HG02678 (cell line): Measurements from ENCODE around the gene FHOD3.

Source experiments
- ATAC-seq: cut with Tn5 transposase; IDR thresholded peaks from one replicate; pipeline ENCODE4 v1.9.1; 2021; ENCODE audit warnings: mild to moderate bottlenecking, moderate library complexity; ENCODE audit not compliant: unreplicated experiment

Gene FHOD3

DNA sequence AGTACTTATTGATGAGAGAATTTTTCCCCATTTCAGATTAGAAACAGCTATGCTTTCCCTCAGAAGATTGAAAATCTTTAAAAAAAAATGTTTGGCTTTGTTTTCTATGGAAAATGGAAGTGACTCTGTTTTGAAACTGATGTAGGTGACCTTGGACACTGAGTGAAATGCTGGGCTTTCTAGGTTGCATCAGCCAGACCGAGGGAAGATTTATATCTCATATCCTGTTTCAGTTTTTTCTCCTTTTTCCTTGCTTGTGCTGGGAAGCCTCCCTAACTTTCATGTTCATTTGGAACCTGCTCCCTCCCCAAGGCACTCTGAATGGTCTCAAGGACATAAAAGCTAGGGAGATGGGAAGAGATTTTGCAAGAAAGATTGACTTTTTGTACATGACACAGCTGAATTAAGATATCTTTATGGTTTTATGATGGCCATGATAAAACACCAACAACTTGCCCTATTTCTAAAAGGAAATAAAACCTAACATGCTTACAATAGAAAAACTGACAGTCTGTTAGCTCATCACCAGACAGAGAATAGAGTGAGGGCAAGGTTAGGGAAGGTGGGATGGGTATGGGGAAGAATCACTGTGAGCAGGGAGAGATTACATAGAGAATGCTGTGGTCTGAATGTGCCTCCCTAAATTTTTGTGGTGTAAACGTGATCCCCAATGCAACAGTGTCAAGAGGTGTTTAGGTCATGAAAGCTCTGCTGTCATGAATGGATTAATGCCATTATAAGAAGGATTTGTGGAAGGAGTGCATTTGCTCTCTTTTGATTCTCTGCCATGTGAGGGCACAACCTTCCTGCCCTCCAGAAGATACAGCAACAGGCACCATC is 281.6 kb downstream of the FHOD3 start:
- ATAC-seq = no peak

DNA sequence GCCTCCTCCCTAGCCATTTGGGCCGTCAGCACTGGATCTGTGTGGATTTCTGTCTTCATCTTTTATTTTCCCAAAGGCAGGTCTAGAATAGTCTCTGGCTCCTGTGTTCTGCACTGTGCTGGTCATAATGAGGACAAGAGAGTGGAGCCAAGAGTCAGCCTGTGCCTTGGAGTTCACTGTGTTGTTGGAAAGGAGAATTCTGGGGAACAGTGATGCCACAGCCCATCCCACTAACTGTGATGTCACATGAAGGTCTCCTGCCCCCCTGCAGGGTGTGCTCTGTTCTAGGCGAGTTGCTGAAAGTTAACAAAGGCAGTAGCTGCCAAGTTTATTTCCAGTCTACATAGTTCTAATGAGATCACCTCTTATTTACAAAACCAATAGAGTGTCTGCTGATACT is 282.8 kb downstream of the FHOD3 start:
- ATAC-seq = no peak

DNA sequence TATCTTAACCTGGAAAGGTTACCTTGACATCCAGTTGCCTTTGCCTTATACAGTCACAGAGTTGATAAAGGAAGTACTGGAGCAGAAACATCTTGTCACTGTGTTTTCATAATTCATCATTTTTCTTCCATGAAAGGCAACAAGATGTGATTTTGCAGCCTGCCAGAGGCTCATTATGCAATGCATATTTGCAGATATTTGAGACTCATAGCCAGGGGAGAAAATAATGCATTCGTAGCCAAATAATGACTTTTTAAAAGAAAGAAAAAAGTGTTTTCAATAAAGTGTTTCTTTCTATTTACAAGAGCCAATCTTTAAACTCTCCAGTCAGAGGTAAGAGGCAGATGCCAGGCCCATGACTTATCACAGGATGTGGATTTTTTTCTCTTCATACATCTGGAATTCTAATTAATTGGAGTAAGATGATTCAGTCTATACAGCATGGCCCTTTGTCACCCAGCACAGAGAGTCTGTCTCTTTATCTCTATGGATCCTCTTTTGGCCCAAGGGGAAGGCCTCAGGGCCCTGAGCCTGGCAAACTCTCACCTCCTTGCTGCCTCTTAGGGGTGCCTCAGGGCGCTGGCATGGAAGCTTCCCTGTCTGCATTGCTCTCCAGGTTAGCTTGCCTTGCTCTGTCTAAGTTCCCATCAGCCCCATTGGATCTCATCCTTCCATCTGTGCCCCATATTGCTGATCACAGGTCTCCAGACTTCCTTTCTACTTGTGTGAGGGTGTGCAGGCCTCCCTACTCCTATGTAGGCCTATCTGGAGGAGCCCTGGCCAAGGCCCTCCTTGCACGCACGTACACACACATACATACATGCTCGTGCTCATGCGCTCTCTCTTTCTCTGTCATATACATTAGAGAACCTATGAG is 283.6 kb downstream of the FHOD3 start:
- no peak for ATAC-seq

DNA sequence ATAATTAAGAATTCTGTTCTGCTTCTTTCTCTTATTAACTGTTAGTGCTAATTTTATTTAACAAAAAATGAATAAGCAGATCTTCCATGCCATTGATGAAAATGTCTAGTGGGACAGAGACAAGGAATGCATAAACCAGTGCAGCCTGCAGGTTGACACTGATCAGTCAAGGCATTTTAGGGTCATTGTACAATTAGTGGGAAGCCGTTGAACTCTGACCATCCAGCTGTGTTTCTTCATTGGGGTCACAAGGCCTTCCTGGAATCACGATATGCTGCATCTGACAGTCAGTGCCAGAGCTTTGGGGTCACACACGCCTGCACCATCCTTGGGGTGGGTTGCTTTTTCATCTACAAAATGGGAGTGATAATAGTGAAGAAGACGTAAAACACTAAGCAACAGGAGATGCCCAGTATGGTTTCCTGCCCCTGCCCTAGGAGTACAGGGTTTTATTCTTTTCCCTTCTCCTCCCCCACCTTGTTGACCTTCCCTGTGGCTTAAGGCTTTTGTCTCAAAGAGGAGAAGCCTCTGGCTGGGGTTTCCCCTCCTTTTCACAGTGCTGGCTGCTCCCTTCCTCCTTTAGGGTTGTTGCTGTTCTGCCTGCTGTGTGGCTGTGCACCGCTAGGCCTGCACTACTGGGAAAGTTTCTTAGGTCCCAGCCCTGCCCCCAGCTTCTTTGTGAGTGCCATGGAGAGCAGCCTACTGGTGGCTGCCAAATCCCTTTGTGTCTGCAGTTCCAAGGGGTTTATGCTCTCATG is 285.7 kb downstream of the FHOD3 start:
- ATAC-seq = peak; percentile 62

DNA sequence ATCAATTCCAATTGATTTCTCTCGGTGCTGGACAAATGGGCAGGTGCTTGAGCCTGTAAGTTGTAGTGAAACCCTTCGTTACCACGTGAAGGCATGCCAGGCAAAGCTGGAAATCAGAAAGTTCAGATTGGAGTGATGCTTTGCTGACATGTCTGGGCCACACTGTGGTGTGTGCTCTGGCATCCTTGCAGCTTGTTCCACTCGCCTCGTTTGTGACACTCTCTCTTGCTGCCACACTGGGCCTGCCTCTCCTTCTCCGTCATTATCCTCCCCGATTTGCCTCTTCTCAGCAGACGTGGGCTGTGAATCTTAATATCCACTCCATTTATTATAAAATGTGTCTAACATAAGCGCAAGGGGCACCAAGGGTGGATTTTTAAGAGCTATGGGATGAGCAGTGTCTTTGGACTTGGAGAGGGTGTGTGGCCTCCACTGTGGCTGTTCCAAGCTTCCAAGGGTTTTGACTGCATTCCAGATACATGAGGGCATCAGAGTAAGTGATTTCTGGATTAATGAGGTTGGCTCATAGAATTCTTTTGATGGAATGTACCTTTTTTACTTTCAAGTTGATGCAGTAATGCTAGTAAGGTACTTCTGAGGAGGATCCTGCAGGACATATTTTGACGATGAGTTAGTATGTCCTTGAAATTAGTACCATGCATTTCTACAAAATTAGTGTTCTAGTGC is 292.5 kb downstream of the FHOD3 start:
- ATAC-seq = no peak

DNA sequence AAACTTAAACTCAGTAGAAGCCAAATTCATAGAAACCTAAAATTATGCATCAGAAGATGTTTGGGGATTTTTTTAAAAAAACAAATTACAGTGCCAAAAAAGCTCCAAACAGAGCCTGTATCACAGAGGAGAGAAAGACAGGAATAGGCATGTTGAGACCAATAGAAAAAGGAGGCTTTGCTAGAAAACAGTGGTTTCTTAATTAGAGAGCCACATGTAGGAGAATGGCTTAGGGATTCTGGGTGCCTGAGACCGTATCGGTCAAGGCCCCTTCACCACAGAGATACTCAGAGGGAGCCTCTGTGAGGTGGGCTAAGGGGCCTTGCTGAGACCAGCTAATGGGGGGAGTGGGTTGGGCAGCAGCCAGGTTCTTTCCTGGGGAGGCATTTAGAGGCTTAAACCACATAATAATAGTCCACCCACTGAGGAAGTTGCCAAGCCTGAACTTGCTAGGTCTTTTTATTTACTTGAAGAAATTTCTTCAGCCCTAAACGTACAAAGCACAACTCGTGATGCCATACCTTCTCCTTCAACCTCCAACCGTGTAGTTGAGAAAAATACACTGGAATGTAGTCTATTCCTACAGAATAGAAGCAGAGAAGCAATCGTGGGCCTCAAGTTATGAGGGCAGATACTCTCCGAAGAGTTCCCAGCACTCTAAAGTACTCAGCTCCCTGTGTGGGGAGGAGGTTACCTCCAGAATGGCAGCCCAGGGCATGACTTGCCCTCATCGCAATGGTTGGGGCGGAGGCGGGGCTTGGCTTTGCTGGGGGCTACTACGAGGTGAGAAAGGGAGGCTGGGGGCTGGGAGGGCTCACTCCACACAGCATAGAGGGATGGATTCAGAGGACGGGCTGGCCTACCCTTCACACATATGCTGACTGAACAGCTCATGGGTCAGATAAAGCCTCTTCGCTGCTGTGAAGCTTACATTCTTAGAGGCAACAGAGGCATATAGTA is 293.4 kb downstream of the FHOD3 start:
- ATAC-seq = no peak

DNA sequence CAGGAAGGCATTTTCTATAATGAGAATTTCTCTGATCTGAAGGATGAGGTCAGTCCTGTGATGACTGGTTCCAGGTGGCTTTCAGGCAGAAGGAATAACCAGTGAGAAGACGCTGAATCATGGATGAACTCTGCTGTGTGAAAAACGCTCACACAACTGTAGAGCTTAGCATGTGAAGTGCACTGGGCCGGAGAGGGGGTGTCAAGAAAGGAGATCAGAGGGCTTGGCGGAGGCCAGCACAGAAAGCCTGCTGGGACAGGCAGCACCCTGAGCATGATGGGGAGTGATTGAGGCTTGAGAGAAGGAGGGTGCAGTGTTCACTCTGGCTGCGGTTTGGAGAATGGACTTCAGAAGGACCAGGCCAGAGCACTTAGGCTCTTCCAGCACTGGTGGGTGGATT is 294.8 kb downstream of the FHOD3 start:
- ATAC-seq = no peak

DNA sequence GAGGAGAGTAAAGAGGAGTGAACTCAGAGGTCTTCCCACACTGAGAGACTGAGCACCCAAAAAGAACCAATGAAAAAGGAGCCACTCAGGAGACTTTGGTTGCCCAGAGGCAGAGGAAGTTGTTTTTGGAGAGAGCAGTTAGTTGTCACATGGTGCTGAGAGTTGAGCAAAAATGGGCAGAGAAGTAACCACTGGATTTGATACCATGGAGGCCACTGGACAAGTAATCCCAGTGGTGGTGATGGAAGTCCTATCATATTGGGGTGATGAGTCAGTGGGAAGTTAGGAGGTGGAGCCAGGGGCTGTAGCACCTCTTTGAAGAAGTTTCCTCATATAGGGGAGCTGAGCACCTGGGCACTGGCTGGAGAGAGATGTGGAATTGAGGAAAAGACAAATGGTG is 295.5 kb downstream of the FHOD3 start:
- no peak for ATAC-seq

DNA sequence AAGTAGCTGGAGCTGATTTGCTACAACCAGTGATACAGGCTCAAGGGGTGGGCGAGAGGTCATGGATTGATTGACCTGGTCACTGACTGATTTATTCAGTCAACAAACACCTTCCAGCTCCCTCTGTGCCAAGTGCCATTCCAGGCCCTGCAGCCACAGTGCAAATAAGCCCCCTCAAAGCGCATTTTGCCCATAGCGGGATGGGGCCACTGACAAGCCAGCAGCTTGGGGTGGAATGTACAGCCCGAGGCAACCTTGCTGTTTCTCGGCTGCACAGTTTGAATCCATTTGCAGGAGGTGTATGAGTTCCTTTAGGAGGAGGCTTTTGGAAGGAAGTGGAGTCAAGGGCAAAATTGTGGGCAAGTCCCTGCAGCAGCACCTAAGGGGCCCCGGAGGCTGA is 296.1 kb downstream of the FHOD3 start:
- ATAC-seq = no peak

DNA sequence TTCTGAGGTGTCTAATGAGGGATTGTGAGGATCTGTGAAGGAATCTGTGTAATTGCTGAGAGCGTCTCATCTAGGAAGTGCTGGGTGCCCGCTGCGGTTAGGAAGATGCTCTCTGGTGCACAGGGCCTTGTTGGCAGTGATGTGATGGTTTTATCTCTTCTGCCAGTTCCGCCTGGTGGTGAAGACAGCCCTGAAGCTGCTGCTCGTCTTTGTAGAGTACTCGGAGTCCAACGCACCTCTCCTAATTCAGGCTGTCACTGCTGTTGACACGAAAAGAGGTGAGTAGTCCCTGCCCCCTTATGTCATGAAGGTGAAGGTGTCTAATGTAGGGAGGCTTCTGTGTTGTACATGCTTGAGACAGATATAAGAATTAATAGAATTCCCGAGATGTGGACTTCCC is 297.1 kb downstream of the FHOD3 start:
- no peak for ATAC-seq

DNA sequence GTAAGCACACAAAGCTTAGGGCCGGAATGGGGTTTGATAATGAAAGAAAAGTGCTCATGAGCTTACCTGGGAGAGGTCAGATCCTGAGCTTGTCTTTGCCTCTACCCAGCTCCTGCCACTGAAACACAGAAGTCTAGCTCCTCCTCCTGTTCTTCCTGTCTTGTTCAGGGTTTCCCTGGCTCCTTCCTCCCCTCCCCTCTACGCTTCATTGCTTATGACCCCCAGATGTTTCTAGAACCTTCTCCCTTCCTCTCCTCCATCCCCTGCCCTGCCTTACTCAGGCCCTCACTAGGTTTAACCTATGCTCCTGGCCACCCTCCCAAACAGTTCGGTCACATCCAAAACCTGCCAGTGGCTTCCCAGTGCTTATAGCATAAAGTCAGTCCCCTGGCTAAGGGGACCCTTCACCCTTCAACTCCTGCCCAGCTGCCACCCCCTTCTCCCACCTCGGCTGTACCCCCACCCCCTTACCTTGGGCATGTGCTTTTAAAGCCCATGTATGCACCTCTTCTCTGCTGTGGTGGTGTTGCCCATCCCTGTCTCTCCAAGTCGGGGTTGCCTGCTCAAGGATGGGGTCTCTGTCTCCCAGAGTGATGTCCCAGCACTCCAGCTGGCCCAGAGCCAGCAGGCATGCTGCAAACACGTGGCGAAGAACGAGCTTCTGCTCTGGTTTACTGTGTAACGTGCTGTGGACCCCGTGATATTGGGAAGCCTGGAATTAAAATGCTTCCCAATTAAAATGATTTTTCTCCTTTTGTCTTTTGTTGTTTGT is 297.7 kb downstream of the FHOD3 start:
- no peak for ATAC-seq

DNA sequence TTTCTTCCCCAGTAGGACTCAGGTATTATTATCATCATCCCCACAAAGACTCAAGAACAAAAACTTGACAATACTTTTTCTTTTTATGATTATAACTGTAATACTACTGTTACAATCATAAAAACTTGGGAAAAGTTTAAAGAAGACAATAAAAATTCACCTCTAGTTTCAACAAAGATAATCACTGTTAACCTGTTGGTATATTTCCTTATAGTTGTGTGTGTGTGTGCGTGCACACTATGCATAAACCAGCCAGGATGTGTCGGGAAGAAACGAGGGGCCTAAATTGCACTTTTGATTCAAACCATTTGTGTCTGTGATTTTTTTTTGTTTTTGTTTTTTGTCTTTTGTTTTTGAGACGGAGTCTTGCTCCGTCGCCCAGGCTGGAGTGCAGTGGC is 298.3 kb downstream of the FHOD3 start:
- no peak for ATAC-seq

DNA sequence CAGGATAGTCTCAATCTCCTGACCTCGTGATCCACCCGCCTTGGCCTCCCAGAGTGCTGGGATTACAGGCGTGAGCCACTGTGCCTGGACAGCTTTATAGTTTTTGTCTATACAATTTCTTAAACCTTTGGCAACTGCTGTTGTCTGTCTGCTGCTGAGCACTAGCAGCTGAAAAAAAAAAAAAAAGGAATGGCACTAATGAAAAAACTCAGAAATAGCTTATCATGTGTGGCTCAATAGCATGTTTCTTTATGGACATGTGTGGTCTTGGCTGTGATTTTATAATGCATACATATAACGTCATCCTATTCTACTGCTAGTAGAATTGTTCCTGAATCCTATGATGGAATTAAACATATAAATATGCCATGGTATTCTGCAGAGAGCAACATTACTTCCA is 300.1 kb downstream of the FHOD3 start:
- no peak for ATAC-seq

DNA sequence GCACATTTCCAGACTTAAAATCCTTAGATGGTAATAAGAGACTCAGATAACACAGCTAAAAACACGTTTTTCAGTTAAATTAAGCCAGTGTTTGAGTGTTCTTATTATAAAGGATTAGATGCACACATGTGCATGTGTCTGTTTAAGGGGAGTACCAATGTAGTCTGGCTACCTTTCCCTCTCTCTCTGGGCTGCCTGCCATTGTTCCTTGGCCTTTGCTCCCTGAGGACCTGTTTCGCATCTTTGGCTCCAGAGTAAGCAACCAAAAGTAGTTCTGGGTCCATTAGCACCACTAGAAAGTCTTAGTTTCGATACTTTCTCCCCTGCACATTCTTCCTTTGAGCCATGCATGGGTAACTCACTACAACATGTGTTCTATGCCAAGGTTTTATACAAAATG is 303.0 kb downstream of the FHOD3 start:
- no peak for ATAC-seq

DNA sequence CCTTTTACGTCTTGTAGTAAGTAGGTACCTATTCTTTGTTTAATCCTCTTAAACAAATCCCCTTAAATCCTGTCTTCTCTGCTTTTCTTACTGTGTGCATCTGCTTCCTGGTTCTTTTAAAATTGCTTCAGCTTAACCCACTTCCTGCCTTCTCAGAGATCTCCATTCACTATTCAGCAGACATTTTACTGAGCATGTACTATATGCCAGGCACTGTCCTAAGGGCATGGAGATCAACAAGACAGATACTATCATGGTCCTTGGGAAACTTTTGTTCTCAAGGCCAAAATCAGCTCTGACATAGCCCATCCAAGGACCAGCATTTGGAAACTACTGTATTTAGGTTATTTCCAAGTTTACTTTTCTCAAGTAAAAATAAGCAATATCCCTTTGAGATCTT is 303.8 kb downstream of the FHOD3 start:
- ATAC-seq = no peak

DNA sequence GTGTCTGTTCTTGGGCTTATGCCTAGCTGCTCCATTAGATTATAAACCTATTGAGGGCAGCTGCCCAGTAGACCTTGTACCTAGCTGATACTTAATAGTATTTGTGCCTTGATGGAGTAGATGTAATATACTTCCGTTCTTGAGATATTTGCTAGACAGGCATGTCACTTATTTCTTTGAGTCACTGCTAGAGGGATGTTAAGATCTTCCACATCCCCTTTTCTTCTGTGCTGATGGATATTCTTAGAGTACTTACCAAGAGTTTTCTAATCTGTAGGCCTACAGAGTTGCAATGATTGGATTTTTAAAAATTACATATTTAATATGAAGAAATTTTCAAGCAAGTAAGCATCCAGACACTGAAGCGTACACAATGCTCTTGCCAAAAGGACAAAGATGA is 304.6 kb downstream of the FHOD3 start:
- ATAC-seq = no peak

DNA sequence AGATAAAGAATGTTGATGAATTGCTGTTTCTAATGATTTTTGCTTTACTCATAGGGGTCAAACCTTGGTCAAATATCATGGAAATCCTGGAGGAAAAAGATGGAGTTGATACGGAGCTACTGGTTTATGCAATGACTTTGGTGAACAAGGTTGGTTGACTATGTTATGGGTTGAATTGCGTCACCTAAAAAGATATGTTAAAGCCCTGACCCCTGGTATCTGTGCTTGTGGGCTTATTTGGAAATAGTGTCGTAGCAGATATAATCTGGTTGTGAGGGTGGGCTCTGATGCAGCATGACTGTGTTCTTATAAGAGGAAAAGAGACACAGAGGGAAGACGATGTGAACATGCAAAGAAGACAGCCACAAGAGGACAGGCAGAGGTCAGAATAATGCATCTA is 305.1 kb downstream of the FHOD3 start:
- ATAC-seq = no peak

DNA sequence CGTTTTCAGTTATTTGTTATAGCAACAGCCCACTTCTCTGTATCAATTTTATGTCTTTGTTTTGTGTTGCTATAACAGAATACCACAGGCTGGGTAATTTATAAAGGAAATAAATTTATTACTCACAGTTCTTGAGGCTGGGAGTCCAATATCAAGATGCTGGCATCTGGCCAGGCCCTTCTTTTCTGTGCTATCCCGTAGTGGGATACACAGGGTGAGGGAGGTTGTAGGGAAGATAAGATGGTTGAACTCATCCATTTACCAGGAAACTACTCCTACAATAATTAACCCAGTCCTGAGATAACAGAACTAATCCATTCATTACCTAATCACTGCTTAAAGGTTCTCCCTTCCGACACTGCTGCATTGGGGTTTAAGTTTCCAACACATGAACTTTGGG is 310.6 kb downstream of the FHOD3 start:
- no peak for ATAC-seq

DNA sequence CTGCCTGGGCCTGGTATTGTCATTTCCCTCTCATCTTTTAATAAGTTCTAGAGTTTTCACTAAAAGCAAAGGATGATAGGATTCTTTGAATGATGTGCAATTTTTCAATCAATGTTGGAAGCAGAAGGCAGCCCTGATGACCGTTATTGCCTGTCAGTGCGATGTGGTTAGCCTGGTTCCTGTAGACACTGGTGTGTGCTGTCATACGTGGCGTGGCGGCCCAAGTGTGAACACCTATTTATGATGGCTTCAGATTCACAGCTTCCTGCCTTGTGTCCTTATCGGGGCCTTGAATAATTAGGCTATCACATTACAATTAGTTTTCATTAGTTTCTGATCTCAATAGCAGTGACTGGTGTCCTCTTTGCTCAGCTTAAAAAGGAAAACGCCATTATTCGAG is 312.7 kb downstream of the FHOD3 start:
- ATAC-seq = no peak
